Mammary epithelial cell (primary cell): ENCODE results near the gene C1orf198.

Experiments used
- CTCF ChIP-seq, 2 donors: IDR thresholded peaks in 1 of 2; conservative IDR thresholded peaks in 1 of 2; 2 replicates each; pipeline ENCODE4 v1.5.1; 2011 to 2012; ENCODE audit warnings: inconsistent platforms in 2 of 2, low read length in 2 of 2, mild to moderate bottlenecking in 2 of 2, control low read depth in 1 of 2, low read depth in 1 of 2; ENCODE audit not compliant: insufficient read depth in 1 of 2; ENCODE audit errors: extremely low read depth in 1 of 2
- EZH2 ChIP-seq: IDR thresholded peaks from 2 replicates; pipeline ENCODE4 v1.6.1; 2012; ENCODE audit warnings: low read length, inconsistent platforms, borderline replicate concordance

GRCh38 chr1:230804396-230804795 is 63.9 kb downstream of the C1orf198 start:
- TF ChIP-seq CTCF (conservative IDR thresholded peaks at IDR 0.05 in 1 of 2, IDR thresholded peaks at IDR 0.05 in 1 of 2; ENCODE audit: extremely low read depth in 1 of 2, insufficient read depth in 1 of 2, low read depth in 1 of 2, low read length in 2 of 2) (no peak), EZH2 (no peak)
